ENCODE data around the gene MS4A4E. TPM values are rescaled to one million over a fixed set of nuclear protein-coding genes. Genes with fewer than 3 reads are reported as not detected.

MS4A4E gene
- total and polyA plus RNA-seq, 2 of the 8 experiments (the other 6 are each of a cell fraction or from before 2014, with no cell fraction given) = not detected

DNA sequence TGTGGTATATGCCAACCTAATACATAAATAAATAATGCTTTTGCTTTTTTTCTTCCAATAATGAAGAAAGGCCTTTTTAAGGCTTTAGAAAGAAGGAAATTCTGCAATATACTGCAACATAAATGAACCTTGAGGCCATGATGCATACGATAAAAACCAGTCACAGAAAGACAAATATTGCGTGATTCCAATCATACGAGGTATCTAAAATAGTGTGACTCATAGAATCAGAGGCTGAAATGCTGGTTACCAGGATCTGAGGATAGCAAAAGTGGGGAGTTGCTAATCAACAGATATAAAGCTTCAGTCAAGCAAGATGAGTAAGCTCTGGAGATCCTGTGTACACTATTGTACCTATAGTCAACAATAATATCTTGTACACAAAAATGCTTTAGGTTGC is 84.3 kb downstream of the MS4A4E start (continued):
- TF ChIP-seq TAF7 (optimal IDR thresholded peaks at IDR 0.05; ENCODE audit: borderline replicate concordance, low read depth, low read length) (no peak), CHD7 (IDR thresholded peaks at IDR 0.05; ENCODE audit: insufficient replicate concordance, low read length) (no peak), GABPA (IDR thresholded peaks at IDR 0.05; ENCODE audit: borderline replicate concordance, insufficient read depth, low read length) (no peak), KDM5A (IDR thresholded peaks at IDR 0.05; ENCODE audit: low read length) (no peak), SP4 (IDR thresholded peaks at IDR 0.05; ENCODE audit: low read length) (no peak)
